Measurements from ENCODE around the gene PPP2R3B.
"Not testable (repeated sequence)": the region's sequence is repeated elsewhere in the genome, so short reads cannot be mapped to it uniquely, and the experiment has no call there.

PPP2R3B gene

DNA sequence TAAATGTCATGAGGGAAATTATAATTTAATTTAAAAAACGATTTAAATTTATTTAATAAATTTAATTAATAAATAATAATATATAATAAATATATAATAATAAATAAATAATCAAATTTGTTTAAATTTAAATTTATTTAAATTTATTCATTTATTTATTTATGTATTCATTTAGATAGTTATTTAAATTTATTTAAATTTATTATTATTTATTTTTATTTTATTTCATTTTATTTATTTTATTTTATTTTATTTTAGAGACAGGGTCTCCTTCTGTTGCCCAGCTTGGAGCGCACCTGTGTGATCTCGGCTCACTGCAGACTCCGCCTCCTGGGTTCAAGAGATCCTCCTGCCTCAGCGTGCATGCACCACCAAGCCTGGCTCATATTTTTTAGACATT lies 18.4 kb upstream of the PPP2R3B start:
- no peak for DNase-seq (ENCODE audit: low read depth in 2 of 2, low spot score in 1 of 2)

DNA sequence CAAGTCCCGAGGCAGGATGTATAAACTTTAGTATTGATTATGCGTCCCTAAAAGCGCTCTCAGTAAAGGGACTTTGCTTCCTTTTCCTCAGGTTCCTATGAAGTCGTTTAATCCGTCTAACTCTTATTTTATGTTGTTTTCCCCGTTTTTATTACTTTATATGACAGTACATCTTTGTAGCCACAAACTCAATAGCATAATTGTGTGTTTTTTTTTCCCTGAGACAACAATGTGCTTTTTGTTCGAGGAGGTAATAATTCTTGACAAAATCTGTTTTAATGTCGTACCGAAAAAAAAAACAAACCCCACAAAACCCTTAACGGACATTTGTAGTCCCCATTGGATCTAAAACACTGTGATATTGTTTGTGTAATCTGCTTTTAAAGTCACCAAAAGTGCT lies 17.9 kb upstream of the PPP2R3B start:
- no peak for DNase-seq (ENCODE audit: low read depth in 2 of 2, low spot score in 1 of 2)

DNA sequence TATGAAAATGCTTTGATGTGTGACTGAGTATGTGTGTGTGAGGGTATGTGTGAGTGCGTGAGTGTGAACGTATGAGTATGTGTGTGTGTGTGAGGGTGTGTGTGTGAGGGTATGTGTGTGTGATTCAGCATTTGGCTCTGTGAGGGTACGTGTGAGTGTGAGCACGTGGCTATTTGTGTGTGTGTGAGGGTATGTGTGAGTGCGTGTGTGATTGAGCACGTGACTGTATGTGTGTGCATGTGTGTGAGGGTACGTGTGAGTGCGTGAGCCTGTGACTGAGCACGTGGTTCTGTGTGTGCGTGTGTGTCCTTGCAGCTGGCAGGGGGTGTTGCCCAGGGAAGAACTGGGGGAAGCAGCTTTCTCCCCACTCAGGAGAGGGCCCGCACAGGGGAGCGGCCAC lies 16.1 kb upstream of the PPP2R3B start:
- DNase-seq (ENCODE audit: low read depth in 2 of 2, low spot score in 1 of 2): no peak

DNA sequence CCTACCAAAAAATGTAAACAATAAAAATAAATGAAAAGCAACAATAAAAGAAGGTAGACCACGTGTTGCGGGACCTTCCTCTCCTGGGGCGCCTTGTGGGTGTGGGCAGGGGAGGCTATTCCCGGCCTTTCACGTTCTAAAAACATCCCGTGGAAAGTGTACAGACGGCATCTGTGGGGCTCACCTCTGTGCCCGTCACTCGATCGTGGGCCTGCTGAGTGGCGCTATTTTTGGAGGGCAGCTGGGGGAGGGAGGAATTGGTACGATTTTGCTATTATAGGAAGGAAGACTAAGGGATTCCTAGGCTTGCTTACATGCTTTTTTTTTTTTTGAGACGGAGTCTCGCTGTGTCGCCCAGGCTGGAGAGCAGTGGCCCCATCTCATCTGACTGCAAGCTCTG lies 13.6 kb upstream of the PPP2R3B start:
- no peak for DNase-seq (ENCODE audit: low read depth in 2 of 2, low spot score in 1 of 2)

DNA sequence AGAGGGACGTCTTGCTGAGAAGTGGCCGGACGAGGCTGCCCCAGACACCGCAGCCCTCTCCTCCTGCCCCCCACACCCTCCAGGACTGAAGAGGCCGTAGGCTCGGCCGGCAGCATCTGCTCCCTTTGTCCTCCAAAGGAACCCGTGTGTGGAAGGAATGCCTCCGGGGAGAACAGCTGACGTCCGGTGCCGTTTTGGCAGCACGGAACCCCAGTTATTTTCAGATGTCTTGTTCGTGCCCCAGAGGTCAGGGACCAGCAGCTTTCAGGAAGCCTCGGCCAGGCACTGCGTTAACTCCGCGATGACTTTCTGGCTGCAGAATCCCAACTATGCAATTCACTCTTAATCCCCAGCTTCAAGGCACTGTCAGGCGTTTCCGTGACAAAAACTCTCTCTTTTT lies 10.9 kb upstream of the PPP2R3B start:
- DNase-seq (ENCODE audit: low read depth in 2 of 2, low spot score in 1 of 2): no peak

DNA sequence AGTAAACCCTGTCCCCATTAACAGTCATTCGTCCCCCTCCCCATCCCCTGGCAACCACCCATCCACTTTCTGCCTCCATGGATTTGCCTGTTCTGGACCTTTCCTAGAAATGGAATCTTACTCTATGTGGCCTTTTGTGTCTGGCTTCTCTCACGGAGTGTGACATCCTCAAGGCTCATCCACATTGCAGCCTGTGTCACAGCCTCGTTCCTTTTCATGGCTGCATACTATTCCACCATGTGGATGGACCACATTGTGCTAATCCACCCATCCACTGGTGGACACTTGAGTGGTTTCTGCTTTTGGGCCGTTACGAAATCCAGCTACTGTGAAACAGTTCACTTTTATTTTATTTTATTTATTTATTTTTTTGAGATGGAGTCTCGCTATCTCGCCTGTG lies 8.1 kb upstream of the PPP2R3B start:
- no peak for DNase-seq (ENCODE audit: low read depth in 2 of 2, low spot score in 1 of 2)

DNA sequence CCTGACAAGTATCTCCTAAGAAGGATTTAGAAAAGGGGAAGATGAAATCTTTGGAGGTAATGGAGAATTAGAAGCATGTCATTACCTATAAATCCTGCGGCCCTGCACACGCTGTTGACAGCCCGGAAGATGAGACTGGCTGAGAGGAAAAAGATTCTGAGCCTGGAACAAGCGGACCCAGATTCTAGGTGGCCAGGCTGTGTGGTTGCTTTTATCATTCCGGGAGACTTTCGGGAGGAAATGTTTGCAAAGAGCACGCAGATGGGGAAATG lies 5.8 kb upstream of the PPP2R3B start:
- DNase-seq (ENCODE audit: low read depth in 2 of 2, low spot score in 1 of 2): no peak

DNA sequence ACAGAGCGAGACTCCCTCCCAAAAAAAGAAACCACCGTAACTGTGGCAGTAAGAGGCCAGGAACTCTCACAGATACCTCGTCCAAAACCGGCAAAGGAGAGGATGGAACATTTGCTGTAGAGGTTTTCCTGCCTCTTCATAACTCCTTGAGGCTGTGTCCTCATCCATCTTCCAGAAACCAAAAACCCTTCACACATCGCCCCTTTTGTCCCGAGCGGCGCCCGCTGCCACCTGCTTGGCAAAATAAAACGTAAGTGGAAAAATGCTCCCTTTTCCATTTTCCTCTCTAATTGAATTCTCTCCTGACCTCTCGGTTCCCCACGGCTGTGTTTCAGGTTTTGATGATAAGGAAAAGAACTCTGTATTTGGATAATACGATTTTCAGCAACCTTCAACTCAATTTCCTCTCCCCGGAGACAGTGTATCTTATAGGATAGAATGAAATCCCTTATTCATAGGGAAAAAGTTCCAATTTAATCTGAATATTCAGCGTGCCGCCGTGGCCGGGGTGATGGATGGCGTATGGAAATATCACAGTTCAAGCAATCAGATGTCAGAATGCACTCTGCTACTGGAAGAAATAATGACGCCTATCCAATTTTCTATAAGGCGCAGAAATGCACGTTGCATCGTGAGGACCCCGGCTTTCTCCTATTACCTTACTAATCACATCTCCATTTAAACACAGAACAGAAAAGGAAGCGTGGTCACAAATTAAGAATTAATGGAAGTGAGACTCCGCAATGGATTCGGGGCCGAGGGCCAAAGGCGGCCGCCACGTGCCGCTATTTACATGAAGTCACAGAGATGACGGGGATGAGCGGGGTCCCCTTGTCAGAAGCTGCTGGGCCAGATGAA lies 5.2 kb upstream of the PPP2R3B start:
- DNase-seq (ENCODE audit: low read depth in 2 of 2, low spot score in 1 of 2): no peak

DNA sequence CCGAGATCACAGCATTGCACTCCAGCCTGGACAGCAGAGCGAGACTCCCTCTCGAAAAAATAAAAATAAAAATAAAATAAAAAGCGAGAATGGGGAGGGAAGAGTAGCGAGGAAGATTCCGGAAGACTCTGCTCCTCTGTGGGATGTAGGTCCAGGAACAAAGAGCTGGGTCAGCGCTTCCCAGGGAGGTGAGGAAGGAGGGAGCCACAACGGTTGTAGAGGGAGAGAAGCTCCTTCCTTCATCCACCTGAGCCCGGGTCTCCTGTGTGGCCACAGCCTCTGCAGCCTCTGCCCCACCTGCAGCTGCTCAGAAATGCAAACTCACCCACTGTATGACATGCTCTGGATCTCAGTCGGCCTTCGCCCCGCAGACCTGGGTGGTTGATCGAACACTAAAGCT lies 3.8 kb upstream of the PPP2R3B start:
- no peak for DNase-seq (ENCODE audit: low read depth in 2 of 2, low spot score in 1 of 2)

DNA sequence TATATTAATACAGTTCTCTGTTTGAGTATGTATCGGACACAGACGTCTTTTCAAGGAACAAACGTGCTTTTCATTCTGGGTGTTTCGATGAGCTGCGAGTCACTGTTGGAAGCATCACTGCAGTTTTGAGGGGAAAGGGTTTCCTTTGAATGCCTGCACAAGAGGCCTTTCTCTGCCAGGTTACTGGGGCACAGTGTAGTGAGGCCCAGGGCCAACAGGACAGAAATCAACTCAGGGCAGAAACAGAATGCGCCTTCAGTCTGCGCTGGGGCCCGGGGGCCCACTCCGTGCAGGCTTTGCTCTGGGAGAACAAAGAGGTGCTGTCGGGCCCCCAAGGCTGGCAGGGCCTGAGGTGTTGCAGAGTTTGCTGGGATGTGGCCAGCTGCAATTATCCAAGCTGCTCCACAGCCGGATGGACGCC lies 2.3 kb upstream of the PPP2R3B start:
- DNase-seq (ENCODE audit: low read depth in 2 of 2, low spot score in 1 of 2): no peak

DNA sequence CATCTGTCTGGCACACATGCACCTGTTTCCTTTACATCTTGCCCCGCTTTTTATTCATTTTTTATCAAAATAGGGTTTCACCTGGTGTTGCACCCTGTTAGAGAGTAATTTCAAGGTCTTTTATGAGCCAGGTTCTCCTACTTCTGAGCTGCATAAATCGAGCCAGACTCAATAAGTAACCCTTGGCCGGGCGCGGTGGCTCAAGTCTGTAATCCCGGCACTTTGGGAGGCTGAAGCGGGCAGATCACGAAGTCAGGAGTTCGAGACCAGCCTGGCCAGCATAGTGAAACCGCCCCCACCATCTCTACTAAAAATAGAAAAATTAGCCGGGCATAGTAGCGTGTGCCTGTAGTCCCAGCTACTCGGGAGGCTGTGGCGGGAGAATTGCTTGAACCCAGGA lies 1.0 kb upstream of the PPP2R3B start:
- DNase-seq (ENCODE audit: low read depth in 2 of 2, low spot score in 1 of 2): no peak

DNA sequence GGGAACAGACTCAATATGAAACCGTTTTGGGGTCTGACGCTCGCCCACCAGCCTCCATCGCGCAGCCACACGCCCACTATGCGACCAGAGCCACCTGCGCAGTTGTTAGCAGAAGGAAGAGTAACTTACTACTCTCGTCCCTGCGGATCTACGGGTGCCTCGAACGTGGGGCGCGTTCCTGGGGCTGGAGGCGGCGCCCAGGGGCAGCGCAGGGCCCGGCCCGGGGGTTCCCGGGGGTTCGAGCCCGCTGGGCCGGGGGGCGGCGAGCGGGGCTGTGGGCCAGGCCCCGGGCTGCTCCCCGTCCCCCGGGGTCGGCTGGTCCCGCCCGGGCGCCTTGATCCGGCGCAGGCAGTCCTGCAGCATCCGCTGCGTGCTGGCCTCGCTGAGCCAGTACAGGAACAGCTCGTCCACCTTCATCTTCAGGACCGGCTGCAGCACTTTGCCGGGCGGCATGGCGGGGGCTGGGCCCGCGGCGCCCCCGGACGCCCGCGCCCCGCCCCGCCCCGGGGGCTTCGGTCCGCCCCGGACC lies 404 bp downstream of the PPP2R3B start:
- DNase-seq (ENCODE audit: low read depth in 2 of 2, low spot score in 1 of 2): no peak

DNA sequence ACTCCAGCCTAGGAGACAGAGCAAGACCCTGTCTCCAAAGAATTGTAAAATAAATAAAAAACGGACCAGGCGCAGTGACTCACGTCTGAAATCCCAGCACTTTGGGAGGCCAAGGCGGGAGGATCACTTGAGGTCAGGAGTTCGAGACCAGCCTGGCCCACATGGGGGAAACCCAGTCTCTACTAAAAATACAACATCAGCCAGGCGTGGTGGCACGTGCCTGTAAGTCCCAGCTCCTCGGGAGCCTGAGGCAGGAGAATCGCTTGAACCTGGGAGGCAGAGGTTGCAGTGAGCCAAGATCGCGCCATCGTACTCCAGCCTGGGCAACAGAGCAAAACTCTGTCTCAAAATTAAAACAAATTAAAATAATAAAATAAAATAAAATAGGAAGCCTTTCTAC lies 971 bp downstream of the PPP2R3B start:
- DNase-seq (ENCODE audit: low read depth in 2 of 2, low spot score in 1 of 2): not testable (repeated sequence)

DNA sequence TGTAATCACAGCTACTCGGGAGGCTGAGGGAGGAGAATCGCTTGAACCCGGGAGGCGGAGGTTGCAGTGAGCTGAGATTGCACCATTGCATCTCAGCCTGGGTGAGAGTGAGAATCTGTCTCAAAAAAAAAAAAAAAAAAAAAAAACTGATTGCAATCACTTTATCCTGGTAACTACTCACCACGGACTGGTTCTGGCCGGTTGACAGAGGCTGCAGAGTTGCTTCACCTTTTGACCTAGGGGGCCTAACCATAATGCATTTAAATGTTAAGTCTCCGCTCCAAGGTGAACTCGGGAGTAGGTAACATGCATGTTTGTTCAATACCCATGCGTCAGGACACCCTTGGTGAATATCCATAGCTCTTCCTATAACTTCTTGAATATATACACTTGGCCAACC lies 1.8 kb downstream of the PPP2R3B start:
- DNase-seq (ENCODE audit: low read depth in 2 of 2, low spot score in 1 of 2): no peak

DNA sequence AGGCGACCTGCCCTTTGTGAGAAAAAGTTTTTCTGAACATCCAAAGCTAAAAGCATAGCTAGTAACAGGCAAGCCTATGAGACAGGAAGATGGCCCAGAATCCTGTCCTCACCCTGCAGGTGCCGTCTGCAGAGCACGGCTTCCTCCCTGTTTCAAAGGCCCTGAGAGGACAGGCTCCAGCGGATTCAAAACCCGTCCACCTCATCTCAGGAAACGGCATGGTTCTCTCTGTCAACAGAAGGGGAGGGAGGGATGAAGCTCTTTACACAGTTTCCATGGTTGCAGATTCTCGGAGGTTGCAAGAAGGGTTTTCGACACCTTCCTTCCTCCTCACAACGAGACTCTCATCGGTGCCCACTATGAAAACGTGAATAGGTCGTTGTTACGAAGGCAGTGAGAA lies 8.3 kb downstream of the PPP2R3B start:
- no peak for DNase-seq (ENCODE audit: low read depth in 2 of 2, low spot score in 1 of 2)

DNA sequence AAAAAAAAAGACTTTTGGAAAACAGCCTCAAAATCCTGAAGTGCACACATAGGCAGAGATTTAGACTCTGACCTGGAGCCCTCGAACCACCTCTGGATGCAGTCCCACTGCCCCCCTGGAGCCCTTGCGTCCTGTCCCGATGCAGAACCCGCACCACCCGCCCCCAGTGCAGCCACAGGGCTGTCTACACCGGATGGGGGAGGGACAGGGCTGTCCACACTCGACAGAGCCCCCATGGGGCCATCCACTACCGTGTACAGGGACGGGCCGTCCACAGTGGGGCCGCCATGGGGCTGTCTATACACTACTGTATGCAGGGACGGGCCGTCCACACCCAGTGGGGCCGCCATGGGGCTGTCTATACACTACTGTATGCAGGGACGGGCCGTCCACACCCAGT lies 10.5 kb downstream of the PPP2R3B start:
- not testable (repeated sequence) for DNase-seq (ENCODE audit: low read depth in 2 of 2, low spot score in 1 of 2)

DNA sequence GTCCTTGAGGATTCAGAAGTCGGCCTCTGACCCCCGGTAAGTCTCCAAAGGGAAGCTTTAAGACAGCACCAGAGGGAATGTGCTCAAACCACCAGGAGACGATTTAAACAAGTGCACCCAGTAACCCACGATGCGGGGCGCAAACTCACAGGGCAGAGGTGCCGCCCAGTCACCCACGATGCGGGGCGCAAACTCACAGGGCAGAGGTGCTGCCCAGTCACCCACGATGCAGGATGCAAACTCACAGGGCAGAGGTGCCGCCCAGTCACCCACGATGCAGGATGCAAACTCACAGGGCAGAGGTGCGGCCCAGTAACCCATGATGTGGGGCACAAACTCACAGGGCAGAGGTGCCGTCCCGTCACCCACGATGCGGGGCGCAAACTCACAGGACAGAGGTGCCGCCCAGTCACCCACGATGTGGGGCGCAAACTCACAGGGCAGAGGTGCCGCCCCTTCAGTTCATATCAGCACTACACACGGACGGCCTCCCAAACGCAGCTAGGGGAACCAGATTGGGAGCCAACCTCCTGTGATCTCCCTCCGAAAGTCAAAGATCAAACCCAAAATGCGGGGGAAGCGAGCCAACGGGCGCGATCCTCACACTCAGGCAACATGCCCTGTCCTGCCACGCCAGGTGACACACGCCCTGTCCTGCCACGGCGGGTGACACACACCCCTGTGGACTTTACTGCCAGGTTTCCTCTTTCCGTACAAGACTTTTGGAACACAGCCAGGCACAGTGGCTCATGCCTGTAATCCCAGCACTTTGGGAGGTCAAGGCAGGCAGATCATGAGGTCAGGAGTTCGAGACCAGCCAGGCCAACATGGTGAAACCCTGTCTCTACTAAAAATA lies 11.3 kb downstream of the PPP2R3B start:
- no peak for DNase-seq (ENCODE audit: low read depth in 2 of 2, low spot score in 1 of 2)

DNA sequence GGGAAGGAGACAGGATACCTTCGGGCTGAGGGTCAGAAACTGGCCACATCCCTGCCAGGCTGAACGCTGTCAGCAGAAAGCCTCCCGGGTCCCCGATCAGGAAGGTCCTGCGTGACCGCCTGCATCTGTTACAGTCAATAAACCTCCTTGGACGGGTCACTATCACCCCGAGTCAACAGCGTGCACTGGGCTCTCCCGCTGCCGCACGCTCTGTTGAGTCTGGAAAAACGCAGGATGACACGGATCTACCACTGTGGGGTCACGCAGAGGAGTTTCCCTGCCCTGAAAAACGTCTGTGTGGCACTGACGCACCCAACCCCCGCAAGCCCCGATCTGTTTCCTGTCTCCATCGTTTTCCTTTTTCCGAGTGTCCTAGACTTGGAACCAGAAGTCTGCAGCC lies 12.1 kb downstream of the PPP2R3B start:
- DNase-seq (ENCODE audit: low read depth in 2 of 2, low spot score in 1 of 2): no peak

DNA sequence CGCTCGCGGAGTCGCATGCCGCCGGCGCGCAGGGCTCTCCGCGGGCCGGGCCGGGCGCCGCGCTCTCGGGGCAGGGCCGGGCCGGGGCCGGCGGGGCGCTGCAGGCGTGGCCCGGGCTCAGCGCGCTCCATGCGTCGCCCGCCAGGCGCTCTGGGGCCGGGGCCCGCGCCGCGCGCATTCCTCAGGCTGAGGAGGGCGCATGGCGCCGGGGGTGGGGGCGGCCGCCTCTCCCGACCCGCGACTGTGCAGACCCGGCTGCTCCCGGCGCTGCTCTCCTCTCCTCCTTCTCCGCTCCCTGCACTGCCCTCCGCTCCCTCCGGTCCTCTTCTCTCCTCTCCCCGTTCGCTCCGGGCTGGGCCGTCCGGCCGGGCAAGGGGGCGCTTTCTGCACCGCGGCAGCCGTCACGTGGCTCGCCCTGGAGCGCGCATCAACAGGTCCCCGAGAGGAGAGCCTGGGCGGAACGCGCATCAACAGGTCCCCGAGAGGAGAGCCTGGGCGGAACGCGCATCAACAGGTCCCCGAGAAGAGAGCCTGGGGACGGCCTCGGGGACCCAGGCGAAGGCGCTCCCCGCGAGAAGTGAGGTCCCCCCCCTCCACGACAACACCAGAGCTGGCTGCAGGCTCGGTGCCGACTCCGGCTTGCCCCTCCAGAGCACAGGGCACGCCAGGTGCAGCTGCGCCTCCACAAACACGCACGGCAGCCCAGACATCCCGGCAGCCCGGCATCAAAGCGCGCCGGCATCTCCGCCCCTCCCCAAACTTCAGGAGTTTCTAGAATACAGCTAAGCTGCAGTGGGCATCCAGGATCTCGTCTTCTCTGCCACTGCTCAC lies 12.9 kb downstream of the PPP2R3B start:
- no peak for DNase-seq (ENCODE audit: low read depth in 2 of 2, low spot score in 1 of 2)

DNA sequence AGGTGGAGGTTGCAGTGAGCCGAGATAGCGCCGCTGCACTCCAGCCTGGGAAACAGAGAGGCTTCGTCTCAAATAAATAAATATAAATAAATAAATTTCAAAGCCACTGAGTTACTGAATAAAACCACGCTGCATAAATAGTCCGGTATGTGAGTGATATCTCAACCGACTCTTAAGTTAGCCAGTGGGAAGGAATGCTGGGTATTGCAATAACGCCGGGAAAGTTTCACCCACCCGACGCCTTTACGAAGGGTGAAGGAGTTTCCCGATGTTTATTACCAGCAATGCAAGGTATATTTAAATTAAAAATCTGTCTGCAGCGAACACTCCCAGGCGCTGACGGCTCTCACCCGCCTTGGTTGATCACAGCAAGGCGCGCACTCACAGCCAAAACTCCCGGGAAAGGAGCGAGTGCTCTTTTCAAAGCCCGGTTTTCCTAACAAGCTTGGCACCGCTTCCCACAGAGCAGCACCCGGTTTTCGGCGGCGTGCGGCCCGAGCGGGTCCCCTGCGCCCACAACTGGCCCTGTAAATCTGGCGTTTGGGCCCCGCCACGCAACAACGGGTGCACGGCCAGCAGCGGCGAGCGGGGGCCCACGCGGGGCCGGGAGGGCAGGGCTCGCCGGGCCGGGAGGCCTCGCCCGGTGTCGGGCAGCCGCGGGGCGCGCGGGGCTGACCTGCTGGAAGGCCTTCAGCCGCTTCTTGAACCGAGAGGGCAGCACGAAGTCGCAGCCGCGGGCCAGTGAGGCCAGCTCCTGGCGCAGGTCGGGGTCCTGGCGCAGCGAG lies 13.7 kb downstream of the PPP2R3B start:
- DNase-seq (ENCODE audit: low read depth in 2 of 2, low spot score in 1 of 2): no peak

DNA sequence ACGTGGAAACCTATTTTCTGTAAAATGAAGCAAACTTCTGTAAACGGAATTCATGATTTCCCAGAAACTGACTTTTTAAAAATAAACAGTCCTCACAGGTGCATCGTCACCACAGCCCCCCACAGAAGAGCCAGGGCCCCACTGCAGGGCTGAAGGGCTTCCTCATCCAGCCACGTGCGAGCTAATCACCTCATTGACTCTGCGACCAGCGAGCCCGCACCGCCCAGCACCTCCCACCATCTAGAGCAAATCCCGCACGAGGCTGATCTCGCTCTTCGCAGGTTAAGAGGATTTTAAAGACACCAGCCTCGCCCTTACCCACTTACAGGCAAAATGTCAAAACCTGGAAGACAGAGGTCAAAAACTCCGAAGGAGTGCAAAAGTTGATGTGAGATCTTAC lies 14.8 kb downstream of the PPP2R3B start:
- no peak for DNase-seq (ENCODE audit: low read depth in 2 of 2, low spot score in 1 of 2)
